Measurements from ENCODE around the gene CAV2.

DNA sequence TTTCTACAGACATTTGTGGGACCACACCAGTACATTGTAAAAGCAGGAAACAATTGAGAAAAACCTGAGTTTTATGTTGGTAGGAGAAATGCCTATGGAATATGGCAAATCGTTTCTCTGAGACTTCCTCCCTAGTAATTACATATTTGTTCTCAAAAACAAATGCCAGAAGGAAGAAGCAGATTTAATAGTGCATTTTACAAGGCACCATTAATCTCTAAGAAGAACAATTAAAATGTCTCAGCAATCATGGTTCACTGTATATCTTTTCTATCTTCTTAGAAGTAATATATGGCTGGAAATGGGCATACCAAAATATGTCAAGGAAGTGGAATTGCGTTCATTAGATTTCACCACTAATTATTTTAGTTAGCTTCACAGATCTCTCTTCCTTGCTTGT is 38.6 kb downstream of the CAV2 start:
- TF ChIP-seq POLR2AphosphoS5 (IDR thresholded peaks at IDR 0.05) (no peak), POLR2A (IDR thresholded peaks at IDR 0.05) (no peak)
- TF ChIP-seq, protein P1, sequence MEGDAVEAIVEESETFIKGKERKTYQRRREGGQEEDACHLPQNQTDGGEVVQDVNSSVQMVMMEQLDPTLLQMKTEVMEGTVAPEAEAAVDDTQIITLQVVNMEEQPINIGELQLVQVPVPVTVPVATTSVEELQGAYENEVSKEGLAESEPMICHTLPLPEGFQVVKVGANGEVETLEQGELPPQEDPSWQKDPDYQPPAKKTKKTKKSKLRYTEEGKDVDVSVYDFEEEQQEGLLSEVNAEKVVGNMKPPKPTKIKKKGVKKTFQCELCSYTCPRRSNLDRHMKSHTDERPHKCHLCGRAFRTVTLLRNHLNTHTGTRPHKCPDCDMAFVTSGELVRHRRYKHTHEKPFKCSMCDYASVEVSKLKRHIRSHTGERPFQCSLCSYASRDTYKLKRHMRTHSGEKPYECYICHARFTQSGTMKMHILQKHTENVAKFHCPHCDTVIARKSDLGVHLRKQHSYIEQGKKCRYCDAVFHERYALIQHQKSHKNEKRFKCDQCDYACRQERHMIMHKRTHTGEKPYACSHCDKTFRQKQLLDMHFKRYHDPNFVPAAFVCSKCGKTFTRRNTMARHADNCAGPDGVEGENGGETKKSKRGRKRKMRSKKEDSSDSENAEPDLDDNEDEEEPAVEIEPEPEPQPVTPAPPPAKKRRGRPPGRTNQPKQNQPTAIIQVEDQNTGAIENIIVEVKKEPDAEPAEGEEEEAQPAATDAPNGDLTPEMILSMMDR (IDR thresholded peaks at IDR 0.05 in 8 of 11, conservative IDR thresholded peaks at IDR 0.05 in 3 of 11) = no peak

Data from spleen (tissue), 7 donors.